Kasumi-1 (cell line): ENCODE results near the gene TBXA2R.
"Not testable (repeated sequence)": the region's sequence is repeated elsewhere in the genome, so short reads cannot be mapped to it uniquely, and the experiment has no call there.

ENCODE experiments used
- DNase-seq, 2 experiments: peaks; one replicate each; lab custom pipeline; 2025; lab: John Stamatoyannopoulos, UW

Gene TBXA2R

DNA sequence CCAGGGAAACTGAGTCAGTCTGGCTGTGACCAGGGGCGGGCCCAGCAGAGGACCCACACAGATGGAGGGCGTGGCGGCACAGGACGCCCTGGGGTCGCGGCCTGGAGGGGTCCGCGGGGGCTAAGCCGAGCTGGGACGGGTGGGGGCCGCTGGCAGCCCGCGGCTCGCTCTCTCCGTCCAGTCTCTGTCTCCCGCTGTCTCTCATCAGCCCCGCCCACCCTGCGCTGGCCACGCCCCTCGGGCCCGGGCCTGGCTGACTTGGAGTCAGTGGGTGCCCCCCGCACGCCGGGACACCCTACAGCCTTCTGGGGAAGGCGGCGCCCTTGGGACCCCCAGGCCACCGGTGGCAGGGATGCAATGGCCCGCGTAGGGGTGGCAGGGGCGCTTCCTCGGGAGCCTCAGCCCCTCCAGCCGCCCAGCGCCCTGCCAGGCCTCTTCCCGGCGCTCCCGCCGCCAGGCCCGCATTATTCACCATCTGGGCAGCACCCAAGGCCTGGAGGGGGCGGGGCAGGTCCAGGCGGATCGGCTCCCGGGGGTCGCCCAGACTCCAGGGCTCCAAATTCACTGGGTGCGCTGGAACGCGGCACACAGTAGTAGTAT, at the start of gene TBXA2R:
TSS of gene TBXA2R (minus strand) at position 186 of the 600 bp plus-strand sequence. CDS start 6,241 bp downstream, outside the sequence.
- DNase-seq = peak; percentile 52 to 66

DNA sequence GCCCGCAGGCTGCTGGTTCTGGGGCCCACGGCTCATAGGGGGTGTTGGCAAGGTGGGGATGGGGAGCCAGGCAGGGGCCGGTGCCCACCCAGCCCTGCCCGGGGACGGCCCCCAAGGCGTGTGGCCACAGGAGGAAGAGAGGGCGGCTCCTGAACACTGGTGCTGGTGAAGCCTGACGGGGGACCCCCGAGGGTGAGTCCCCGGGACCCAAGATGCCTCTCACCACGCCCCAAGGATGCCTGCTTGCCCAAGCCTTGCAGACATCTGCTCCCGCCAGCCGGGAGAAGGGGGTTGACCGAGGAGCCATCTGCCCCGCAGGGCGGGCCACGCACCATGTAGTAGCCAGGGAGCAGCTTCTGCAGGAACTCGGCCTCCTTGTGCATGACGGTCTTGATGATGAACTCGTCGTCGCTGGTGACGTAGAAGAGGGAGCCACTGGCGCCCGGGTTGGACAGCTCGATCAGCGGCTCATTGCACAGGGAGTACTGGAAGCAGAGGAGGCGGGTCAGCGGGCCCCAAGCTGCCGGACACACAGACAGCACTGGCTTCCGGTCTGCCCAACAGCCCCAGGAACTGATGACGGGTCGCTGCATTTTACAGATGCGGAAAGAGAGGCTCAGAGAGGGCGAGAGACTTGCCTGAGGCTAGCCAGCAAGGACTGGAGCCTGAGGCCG, 49.5 kb upstream of the TBXA2R start:
- no peak for DNase-seq

DNA sequence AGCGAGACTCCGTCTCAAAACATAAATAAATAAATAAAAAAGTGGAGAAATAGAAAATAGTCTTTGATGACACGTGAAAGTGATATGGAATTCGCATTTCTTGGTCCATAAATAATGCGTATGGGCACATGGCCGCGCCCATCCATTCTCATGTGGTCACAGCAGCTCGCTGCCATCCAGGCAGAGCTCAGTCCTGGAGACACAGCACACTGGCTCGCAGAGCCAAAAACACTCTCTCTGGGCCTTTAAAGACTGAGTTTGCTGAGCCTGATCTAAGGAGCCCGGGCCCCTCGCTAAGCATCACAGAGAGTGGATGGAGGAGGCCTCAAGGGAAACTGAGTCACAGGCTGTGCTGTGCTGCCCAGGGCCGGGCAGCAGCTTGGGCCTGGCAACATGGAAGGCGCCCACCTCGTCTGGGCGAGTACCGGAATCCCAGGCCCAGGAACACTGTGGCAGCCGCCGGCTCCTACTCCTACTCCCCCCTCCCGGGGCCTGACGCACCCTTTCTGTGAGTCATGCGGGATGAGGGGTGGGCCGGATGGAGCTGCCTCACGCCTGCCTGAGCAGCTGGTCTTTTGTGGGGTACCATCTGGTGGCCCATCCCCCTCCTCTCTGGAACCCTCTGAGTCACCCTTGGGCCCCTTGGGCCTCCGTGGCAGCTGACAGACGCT, 48.9 kb upstream of the TBXA2R start:
- DNase-seq = peak; percentile 18 to 23

DNA sequence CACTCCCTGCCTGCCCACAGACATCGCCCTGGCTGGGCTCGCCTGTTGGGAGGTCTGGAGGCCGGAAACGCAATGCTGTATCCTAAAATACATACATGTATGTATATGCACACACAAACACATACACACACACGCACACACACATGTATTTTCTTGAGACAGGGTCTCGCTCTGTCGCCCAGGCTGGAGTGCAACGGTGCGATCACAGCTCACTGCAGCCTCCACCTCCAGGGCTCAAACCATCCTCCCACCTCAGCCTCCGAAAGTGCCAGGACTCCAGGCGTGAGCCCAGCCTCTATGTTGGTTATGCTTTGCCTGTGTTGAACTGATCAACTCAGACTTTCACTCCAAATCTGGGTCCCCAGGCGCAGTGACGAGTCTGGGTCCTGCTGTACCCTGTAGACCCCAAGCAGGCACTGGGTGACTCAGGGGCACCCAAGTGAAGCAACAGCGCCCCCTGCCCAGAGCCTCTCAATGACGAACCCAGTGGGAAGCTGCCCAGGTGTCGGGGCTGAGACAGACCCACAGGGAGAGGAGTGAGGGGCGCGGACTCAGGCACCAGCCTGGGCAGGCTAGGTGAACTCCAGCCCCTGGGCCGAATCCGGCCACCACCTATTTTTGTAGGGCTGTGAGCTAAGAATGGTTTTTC, 47.3 kb upstream of the TBXA2R start:
- peak in 1 of 2 experiments; percentile 20 for DNase-seq

DNA sequence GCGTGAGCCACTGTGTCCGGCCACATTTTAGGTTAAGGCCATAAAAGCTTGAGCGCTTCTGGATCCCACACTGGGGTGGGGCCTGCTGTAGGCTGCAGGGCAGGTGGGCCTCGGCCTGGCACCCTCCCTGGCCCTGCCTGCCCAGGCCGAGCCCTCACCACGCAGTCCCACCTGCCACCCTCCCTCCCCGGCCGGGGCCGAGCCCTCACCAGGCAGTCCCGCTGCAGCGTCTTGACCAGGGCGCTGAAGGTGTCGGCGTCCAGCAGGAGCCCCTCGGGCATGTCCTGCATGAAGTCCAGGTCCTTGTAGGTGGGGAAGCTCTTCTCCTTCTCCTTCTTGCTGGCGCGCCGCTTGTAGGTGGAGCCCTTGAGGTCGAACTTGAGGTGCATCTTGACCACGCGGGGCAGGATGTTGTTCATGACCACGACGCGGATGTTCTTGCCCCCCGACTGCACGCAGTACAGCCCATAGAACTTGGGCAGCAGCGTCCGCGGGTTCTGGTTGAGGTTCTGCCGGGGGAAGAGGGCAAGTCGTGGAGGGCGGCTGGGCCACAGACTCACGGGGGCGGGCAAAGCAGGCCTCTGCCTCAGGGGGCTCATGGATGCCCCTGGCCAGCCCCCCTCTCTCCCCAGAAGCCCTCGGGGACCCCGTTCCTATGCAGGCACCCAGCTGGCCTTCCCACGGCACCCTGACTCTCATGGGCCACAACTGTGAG, 46.6 kb upstream of the TBXA2R start:
- DNase-seq = no peak

DNA sequence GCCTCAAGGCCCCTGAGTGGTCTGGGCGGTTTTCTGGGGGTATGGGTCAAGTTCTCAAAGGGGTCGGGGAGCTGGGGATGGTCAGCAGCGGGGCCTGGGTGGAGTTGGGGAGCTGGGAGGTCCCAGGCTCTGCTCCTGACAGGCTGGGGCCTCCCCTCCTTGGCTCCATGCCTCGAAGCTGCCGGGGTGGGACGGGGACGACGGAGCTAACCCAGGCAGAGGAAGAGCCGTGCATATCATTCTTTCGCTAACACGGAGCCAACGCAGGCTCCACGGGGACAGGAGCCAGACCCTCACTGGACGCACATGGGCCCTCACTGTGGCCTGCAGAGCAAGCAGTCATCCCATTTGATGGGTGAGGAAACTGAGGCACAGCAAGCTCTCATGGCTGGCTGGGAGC, 45.7 kb upstream of the TBXA2R start:
- DNase-seq = no peak

DNA sequence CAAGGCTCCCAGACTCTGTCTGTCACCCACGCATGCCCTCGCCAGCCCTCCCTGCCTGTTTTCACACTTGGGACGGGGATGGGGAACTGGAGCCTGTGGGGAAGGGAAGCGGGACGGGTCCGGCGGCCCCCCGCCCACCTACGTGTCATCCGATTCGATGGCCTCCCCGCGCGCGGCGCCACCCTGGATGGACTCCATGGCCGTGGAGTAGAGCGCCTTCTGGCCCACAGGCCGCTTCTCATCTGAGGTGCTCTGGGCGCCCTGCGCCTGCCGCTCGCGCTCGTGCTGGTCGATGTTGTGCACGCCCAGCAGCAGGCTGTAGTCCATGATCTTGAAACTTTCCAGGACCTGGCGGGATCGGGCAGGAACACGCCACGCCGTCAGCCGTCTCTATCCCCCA, 45.0 kb upstream of the TBXA2R start:
- DNase-seq = no peak

DNA sequence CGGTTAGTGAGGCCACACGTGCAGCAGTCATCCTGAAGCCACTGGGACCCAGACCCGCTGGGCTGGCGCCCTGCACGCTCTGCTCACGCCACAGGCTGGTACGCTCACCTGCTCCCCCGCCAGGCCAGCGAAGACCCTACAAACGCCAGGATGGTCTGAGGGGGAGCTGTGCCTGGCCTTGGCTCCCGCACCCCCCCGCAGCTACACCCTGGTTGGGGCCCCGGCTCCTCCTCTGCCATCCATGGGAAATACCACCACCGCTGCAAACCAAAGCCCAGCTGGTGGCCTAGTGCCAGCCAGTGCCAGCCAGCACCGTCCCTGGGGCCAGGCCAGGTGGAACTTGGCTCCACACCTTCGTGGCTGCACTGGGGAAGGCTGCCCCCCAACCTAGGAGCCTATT, 43.2 kb upstream of the TBXA2R start:
- DNase-seq = no peak

DNA sequence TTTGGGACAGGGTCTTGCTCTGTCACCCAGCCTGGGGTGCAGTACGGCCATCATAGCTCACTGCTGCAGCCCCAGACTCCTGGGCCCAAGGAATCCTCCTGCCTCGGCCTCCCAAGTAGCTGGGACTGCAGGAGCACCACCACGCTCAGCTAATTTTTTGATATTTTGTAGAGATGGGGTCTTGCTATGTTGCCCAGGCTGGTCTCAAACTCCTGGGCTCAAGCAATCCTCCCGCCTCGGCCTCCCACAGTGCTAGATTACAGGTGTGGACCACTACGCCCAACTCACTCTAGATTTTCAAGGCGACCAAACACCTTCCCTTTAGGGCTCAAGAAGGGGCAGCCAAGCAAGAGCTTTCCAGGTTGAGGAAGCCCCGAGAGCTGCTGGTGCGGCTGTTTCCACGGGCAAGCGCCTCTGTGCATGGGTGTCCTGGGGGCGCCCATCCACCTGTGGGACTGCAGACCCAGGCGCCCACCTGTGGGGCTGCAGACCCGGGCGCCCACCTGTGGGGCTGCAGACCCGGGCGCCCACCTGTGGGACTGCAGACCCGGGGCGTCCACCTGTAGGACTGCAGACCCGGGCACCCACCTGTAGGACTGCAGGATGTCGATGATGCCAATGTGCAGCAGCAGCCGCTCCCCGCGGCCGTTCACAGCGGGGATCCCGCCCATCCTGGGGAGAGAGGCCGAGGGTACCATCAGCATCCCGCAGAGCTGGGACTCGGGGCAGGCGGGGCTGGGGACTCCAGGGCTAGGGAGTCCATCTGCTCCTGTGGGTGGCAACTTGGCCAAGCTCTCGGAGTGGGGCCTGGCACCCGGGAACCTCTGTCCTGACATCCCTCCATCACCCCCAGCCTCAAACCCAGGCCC, 41.6 kb upstream of the TBXA2R start:
- DNase-seq = no peak

DNA sequence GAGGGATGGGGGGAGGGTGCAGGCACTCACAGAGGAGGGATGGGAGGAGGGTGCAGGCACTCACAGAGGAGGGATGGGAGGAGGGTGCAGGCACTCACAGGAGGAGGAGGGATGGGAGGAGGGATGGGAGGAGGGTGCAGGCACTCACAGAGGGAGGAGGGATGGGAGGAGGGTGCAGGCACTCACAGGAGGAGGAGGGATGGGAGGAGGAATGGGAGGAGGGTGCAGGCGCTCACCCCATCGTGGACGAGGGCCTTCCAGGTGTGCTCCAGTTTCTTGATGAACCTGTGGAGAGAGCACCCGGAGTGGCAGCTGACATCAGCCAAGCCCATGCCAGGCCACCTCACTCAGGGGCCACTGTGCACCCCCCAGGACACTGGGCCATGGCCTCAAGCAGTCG, 40.4 kb upstream of the TBXA2R start:
- DNase-seq = not testable (repeated sequence)

DNA sequence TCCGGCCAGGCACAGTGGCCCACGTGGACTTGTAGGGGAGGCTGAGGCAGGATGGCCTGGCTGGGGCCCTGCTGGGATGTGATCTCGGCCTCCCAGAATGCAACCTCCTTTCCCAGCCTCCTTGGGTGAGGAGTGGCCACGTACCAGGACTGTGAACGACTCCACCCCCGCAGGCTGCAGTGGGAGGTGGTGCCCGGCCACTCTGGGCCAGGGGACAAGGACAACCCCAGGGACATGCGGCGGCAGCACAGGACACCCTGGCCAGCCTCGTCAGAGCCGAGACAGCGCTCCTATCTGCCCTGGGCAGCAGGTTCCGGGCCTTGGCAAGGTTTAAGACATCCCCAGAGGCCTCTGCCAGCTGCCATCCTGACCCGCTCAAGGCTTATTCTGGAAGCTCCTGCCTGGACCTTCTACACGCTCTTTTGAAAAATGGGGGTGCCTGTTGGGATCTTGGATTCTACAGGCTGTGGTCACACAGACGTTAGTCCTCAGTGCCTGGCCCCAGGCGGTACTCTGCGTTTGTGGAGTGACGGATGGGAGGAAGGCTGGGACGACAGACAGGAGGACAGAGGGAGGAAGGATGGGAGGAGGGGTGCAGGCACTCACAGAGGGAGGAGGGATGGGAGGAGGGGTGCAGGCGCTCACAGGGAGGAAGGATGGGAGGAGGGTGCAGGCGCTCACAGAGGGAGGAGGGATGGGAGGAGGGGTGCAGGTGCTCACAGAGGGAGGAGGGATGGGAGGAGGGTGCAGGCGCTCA, 39.8 kb upstream of the TBXA2R start:
- no peak for DNase-seq

DNA sequence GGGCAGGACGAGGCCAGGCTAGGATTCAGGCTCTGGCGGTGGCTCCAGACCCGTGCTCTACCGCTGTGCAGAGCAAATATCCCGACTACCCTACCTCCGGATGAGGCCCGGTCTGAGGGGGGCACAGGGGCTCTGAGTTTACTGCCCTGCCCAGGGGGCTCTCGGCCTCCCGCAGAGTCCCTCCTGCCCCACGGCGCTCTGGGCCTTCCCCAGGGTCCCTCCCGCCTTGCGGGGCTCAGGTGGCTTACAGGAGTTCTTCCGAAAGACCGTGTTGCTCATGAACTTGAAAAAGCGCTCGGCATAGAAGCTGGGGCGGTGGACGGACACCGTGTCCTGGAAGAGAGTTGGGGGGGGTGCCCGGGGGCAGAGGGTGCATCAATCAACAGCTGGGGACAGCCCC, 39.1 kb upstream of the TBXA2R start:
- DNase-seq = no peak

DNA sequence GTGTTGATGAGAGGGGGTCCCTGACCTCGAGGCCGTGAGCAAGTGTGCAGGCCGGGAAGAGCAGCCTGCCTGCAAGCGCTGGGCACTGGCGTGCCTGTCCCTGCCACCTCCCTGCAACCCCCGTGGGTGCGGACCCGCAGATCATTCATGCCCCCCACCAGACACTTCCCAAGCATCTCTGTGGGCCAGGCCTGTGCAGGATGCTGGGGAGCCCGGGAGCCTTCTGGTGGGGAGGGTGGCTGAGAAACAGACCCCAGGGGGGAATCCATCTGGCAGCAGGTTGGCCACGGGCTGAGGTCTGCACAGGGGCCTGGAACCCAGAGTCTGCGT, 38.4 kb upstream of the TBXA2R start:
- no peak for DNase-seq

DNA sequence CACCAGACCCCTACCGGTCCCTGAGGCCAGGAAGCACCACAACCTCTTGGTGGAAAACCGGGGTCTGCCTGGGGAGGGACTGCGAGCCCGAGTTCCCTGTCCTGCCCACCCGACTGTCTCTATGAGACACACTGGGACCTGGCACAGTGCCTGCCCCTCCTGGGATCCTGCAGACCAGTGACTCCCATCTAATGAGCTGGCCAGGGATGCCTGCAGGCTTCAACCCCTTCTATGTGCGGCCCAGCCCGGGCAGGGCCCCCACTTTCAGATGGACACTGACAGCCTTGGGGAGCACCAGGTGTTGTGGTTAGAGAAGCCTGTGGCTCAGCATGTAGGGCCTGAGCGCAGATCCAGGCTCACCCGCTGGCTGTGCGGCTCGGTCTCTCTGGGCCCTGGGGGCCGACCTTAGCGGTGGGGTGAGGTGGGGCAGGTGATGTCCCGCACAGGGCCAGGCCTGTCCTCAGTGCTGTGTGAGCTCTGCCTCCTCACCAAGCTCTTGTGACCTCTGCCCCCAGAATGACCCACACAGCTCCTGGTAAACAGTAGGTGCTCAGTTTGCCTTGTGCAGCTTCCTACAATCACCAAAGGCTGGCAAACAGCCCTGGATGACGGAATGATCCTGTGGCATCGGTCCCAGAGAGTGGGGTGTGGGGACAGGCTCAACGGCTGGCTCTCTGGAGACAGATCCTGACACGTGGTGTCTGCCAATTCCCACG, 37.8 kb upstream of the TBXA2R start:
- DNase-seq = no peak

DNA sequence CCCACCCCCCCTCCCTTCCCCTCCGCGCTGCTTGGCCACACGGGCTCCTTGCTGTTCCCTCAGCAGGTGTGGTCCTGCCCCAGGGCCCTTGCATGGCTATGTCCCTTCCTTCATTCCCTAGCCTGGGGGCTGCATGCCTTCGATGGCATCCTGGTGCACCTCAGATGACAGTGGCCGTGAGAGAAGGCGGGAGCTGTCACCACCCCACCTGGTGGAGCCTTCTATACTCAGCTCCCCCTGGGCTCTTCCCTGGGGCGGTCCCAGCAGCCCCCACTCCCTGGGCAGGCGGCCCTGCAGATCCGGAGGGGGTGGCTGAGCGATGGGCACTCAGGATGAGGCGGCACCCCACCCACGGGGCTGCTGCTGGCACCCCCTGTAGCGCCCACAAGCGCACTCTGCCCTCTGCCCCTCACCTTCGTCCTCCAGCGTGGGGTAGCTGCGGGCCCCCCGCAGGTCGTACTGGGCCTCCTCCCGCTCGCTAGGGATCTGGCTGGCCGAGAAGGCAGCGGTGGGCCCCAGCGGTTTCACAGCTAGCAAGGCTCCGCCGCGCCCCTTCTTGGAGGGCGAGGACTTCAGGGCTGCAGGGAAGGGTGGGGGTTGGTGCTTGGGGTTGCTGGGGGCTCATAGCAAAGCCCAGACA, 37.1 kb upstream of the TBXA2R start:
- DNase-seq = no peak

DNA sequence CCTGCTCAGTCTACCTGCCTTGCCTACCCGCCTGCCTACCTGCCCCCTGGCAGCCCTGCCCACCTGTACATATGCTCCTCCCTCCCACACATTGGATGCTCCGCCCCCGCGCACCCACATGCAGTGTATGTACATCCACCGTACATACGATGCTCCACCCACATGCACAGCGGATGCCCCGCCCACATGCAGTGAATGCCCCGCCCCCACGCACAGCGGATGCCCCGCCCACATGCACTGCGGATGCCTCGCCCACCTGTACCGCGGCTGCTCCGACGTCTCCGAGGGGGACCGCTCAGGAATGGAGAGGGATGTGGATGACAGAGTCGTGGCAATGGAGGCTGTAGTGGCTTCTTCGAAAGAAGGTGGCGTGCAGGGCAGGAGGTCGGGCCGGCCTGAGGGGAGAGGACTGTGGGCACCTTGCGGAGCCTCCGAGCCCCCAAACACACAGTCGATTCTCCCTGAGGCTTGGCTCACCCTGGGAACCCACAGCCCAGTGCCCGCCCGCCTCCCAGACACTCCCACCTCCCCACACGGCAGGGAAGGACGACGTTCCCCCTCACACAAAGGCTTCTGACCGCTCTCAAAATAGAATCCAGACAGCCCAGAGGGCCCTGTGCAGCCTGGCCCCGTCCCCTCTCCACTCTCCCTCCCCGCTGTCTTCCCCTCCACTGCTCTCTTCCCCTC, 36.5 kb upstream of the TBXA2R start:
- DNase-seq = no peak

DNA sequence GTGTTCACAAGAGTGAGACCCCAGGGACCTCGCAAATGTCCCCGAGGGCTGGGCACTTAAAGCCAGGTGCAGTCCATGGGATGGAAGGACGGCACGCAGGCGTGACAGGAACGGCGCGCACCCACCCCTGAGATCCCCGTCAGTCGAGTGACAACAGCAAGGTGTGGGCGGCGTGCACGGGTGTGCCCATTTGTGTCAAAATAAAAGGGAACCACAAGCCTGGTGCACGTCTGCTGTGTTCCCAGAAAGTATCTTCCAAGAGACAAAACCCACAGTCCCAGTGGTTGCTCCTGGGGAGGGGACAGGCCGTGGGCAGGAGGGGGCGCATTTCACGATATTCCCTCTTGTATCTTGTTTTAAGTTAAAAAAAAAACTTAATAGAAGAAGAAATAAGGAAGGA, 35.6 kb upstream of the TBXA2R start:
- no peak for DNase-seq

DNA sequence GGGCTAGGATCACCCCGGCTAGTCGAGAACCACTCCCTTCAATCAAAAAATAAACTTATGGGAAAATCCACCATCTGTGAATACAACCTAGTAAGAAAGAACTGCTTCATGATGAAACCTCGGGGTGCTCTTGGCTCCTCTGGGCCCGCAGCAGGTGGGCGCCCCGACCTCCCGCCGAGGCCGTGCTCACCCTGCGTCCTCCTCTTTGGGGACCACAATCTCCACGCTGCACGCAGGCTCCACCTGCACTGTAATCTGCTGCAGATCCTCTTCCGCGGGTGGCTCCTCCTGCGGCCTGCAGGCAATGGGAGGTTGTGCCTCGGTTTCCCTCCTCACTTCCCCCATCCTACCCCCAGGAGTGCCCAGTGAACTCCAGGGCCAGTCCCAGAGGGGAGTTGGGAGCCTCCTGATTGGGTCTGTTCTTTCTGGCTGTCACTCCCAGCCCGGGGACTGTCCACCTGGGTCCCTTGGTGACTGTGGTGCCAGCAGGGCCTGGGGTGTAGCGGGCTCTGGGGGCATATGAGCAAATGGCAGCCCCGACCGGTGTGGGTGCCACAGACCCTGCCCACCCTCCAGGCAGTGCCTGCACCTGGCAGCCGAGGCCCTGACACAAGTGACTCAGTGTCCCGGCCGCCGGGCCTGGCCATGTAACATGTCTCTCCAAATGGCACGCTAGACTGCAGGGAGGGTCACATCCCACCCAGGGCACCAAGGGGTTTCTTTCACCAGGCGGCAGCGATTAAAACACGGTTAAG, 35.0 kb upstream of the TBXA2R start:
- no peak for DNase-seq
